Endothelial cell (in vitro differentiated cells): ENCODE results near the gene TSHZ3. TPM values are rescaled to one million over a fixed set of nuclear protein-coding genes. Genes with fewer than 3 reads are reported as not detected.

Source experiments
- DNase-seq: peaks from one replicate; pipeline ENCODE4 v3.0.0; 2021; ENCODE audit warnings: low spot score
- H3K27ac Mint-ChIP-seq: one replicate; pipeline ENCODE4 v1.8.0; 2021; ENCODE audit warnings: mixed read lengths, inconsistent platforms; ENCODE audit not compliant: unreplicated experiment
- H3K27me3 Mint-ChIP-seq: one replicate; pipeline ENCODE4 v1.8.0; 2021; ENCODE audit warnings: mild to moderate bottlenecking, moderate library complexity, mixed read lengths, inconsistent platforms; ENCODE audit not compliant: unreplicated experiment
- H3K36me3 Mint-ChIP-seq: one replicate; pipeline ENCODE4 v1.8.0; 2021; ENCODE audit warnings: mild to moderate bottlenecking, low read depth, mixed read lengths, inconsistent platforms; ENCODE audit not compliant: unreplicated experiment
- H3K4me1 Mint-ChIP-seq: one replicate; pipeline ENCODE4 v1.8.0; 2021; ENCODE audit warnings: mild to moderate bottlenecking, mixed read lengths, inconsistent platforms; ENCODE audit not compliant: unreplicated experiment
- H3K4me3 Mint-ChIP-seq: one replicate; pipeline ENCODE4 v1.8.0; 2021; ENCODE audit warnings: mild to moderate bottlenecking, mixed read lengths, inconsistent platforms; ENCODE audit not compliant: unreplicated experiment
- H3K9me3 Mint-ChIP-seq: one replicate; pipeline ENCODE4 v1.8.0; 2021; ENCODE audit warnings: mixed read lengths, inconsistent platforms; ENCODE audit not compliant: unreplicated experiment
- CTCF ChIP-seq: fragments of 200-600 bp; sonication (generic); IDR thresholded peaks from one replicate; pipeline ENCODE4 v1.5.0; 2021; ENCODE audit warnings: antibody characterized with exemption; ENCODE audit not compliant: unreplicated experiment
- total RNA-seq: library from RNA; stranded (reverse); fragmentation: NEBNext Ultra II Directional; extraction: Animal tissue kit (Norgen Biotek cat#: 25700); gene quantifications from one replicate; pipeline ENCODE4 v1.2.1, GENCODE V29; 2021; ENCODE audit not compliant: unreplicated experiment

The TSHZ3 gene
- total RNA-seq, 1 donor from 2014 or later, result 12.3 TPM

- no peaks in the 10 kb centered on the region for H3K27me3 Mint-ChIP-seq
- H3K9me3 Mint-ChIP-seq, result no peaks in the 10 kb centered on the region
- peaks cover 29% of the 10 kb centered on the region for H3K4me1 Mint-ChIP-seq
- H3K36me3 Mint-ChIP-seq, result peaks cover 1% of the 10 kb centered on the region
- no peak for TF ChIP-seq CTCF
- no peak overlapping the region for H3K27ac Mint-ChIP-seq
- DNase-seq, result no peak
- H3K4me3 Mint-ChIP-seq, result no peak overlapping the region
Measured at GRCh38 chr19:31319465-31319864, 29.8 kb downstream of the TSHZ3 start.

- H3K27me3 Mint-ChIP-seq, result no peaks in the 10 kb centered on the region
- DNase-seq, result no peak
- no peak overlapping the region for H3K4me3 Mint-ChIP-seq
- H3K4me1 Mint-ChIP-seq, result peaks cover 30% of the 10 kb centered on the region
- H3K9me3 Mint-ChIP-seq, result no peaks in the 10 kb centered on the region
- H3K27ac Mint-ChIP-seq, result peak overlapping the region; percentile 61
- no peak for TF ChIP-seq CTCF
- H3K36me3 Mint-ChIP-seq, result peaks cover 3% of the 10 kb centered on the region
Measured at GRCh38 chr19:31318790-31319425, 30.3 kb downstream of the TSHZ3 start.

GRCh38 chr19:31317570-31317969 is 31.7 kb downstream of the TSHZ3 start:
- peaks cover 3% of the 10 kb centered on the region for H3K36me3 Mint-ChIP-seq
- TF ChIP-seq CTCF, result no peak
- H3K9me3 Mint-ChIP-seq, result no peaks in the 10 kb centered on the region
- no peak for DNase-seq
- H3K4me3 Mint-ChIP-seq, result no peak overlapping the region
- H3K27ac Mint-ChIP-seq, result no peak overlapping the region
- peaks cover 30% of the 10 kb centered on the region for H3K4me1 Mint-ChIP-seq
- no peaks in the 10 kb centered on the region for H3K27me3 Mint-ChIP-seq

DNA sequence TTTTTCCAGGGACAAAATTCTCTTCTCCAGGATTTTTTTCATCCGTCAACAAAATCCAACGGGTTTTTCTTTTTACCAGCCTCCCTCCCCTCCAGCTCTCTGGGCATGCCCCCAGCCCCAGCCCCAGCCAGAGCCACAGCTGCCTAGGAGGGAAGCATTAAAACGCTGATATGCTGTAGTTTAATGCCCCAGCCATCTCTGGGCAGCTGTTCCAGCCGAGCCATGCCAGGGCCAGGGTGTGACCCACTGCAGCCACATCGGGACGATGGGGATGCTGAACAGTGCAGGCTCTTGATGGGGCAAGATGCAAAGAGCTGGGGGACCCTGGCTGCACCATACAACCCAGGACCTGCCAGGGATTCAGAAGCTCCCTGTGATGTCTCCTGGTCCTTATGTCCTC is 32.1 kb downstream of the TSHZ3 start:
- H3K4me3 Mint-ChIP-seq, result no peak overlapping the region
- no peaks in the 10 kb centered on the region for H3K27me3 Mint-ChIP-seq
- no peaks in the 10 kb centered on the region for H3K9me3 Mint-ChIP-seq
- no peak for TF ChIP-seq CTCF
- no peak overlapping the region for H3K27ac Mint-ChIP-seq
- no peak for DNase-seq
- H3K4me1 Mint-ChIP-seq, result peaks cover 30% of the 10 kb centered on the region
- H3K36me3 Mint-ChIP-seq, result peaks cover 3% of the 10 kb centered on the region

DNA sequence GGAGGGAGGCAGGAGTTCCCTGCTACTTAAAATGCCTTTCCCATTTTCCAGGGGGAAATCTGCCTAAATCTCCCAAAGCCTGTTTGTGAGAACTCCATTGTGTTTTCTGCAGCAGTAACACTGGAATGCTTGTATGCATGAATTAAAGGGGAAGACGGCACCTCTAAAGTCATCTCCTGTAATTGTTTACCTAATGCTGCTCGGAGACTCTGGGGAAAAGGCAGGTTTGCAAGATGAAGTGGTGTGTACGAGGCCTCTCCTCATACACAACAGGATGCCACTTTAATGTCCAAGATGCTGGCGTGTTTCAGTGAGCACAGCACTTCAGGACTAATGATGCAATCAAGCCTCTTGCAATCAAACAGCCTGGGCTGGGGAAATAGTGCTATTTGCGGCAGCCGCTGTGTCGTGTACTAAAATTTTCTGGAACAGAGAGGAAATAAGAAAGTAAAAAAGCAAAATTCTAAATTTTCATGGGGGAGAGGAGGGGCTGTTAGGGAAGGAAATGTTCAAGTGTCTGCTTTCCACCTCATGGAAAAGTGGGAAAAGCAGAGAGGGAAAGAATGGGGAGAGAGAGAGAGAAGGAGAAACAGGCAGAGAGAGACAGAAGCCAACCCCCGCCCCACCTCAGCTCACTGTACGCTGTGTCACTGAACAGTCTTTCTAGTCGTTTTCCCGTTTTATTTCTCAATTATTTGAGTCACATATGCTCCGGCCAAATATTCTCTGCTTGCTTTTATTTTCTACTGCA is 32.9 kb downstream of the TSHZ3 start:
- TF ChIP-seq CTCF, result no peak
- no peaks in the 10 kb centered on the region for H3K27me3 Mint-ChIP-seq
- H3K9me3 Mint-ChIP-seq, result no peaks in the 10 kb centered on the region
- H3K4me1 Mint-ChIP-seq, result peaks cover 30% of the 10 kb centered on the region
- peak overlapping the region; percentile 70 for H3K27ac Mint-ChIP-seq
- no peak overlapping the region for H3K4me3 Mint-ChIP-seq
- peaks cover 3% of the 10 kb centered on the region for H3K36me3 Mint-ChIP-seq
- no peak for DNase-seq
